Activated naive CD8-positive, alpha-beta T cell (primary cell): ENCODE measurements around the gene ZNF132.
A peak's percentile ranks its signal among the peaks of the same experiment; 100 is the strongest.

Experiments used
- H3K27ac Mint-ChIP-seq: one replicate; pipeline ENCODE4 v1.8.0; 2021; ENCODE audit warnings: mixed read lengths
- H3K27me3 Mint-ChIP-seq: one replicate; pipeline ENCODE4 v1.8.0; 2021; ENCODE audit warnings: mixed read lengths
- H3K36me3 Mint-ChIP-seq: one replicate; pipeline ENCODE4 v1.8.0; 2021; ENCODE audit warnings: mixed read lengths
- H3K4me1 Mint-ChIP-seq: one replicate; pipeline ENCODE4 v1.8.0; 2021; ENCODE audit warnings: low read depth, mixed read lengths
- H3K4me3 Mint-ChIP-seq: one replicate; pipeline ENCODE4 v1.8.0; 2021; ENCODE audit warnings: mild to moderate bottlenecking, mixed read lengths
- H3K9me3 Mint-ChIP-seq: one replicate; pipeline ENCODE4 v1.8.0; 2021; ENCODE audit warnings: low read depth, mixed read lengths

The ZNF132 gene

GRCh38 chr19:58392945-58393724 is 46.8 kb downstream of the ZNF132 start:
- H3K9me3 Mint-ChIP-seq, result no peaks in the 10 kb centered on the region
- peaks cover 20% of the 10 kb centered on the region for H3K36me3 Mint-ChIP-seq
- H3K4me3 Mint-ChIP-seq, result peak overlapping the region; percentile 7
- no peak overlapping the region for H3K27ac Mint-ChIP-seq
- peaks cover 38% of the 10 kb centered on the region for H3K4me1 Mint-ChIP-seq
- H3K27me3 Mint-ChIP-seq, result no peaks in the 10 kb centered on the region

- H3K4me3 Mint-ChIP-seq, result peak overlapping the region; percentile 97
- H3K27ac Mint-ChIP-seq, result peak overlapping the region; percentile 99
- peaks cover 20% of the 10 kb centered on the region for H3K36me3 Mint-ChIP-seq
- peaks cover 40% of the 10 kb centered on the region for H3K4me1 Mint-ChIP-seq
- H3K27me3 Mint-ChIP-seq, result no peaks in the 10 kb centered on the region
- no peaks in the 10 kb centered on the region for H3K9me3 Mint-ChIP-seq
These were observed 51.8 kb downstream of the ZNF132 start for GRCh38 chr19:58388175-58388526.

GRCh38 chr19:58387338-58388174 is 52.4 kb downstream of the ZNF132 start:
- Mint-ChIP-seq H3K4me3 (peak overlapping the region; percentile 97), H3K9me3 (no peaks in the 10 kb centered on the region), H3K27me3 (no peaks in the 10 kb centered on the region), H3K36me3 (peaks cover 16% of the 10 kb centered on the region), H3K27ac (peak overlapping the region; percentile 99), H3K4me1 (peaks cover 36% of the 10 kb centered on the region)

GRCh38 chr19:58386576-58387337 is 53.2 kb downstream of the ZNF132 start, which contains the start of gene RPS5:
Gene RPS5, plus strand, starts transcription at chr19:58387269. Its CDS starts 869 bp downstream, at chr19:58388138.
- Mint-ChIP-seq H3K36me3 (peaks cover 16% of the 10 kb centered on the region), H3K27ac (peak within 1 kb of the TSS; percentile 99), H3K4me1 (peaks cover 38% of the 10 kb centered on the region), H3K4me3 (peak within 1 kb of the TSS; percentile 97), H3K9me3 (no peaks in the 10 kb centered on the region), H3K27me3 (no peaks in the 10 kb centered on the region)

- Mint-ChIP-seq H3K4me1 (peaks cover 41% of the 10 kb centered on the region), H3K27me3 (no peaks in the 10 kb centered on the region), H3K27ac (peak overlapping the region; percentile 99), H3K4me3 (peak overlapping the region; percentile 97), H3K36me3 (peaks cover 16% of the 10 kb centered on the region), H3K9me3 (no peaks in the 10 kb centered on the region)
These were observed 53.9 kb downstream of the ZNF132 start for GRCh38 chr19:58385891-58386575.

- Mint-ChIP-seq H3K4me1 (peaks cover 35% of the 10 kb centered on the region), H3K9me3 (no peaks in the 10 kb centered on the region), H3K4me3 (peak overlapping the region; percentile 97), H3K36me3 (peaks cover 12% of the 10 kb centered on the region), H3K27me3 (no peaks in the 10 kb centered on the region), H3K27ac (peak overlapping the region; percentile 99)
These were observed 54.6 kb downstream of the ZNF132 start for GRCh38 chr19:58385313-58385890.

- no peaks in the 10 kb centered on the region for H3K27me3 Mint-ChIP-seq
- H3K36me3 Mint-ChIP-seq, result peaks cover 3% of the 10 kb centered on the region
- peak overlapping the region; percentile 41 for H3K27ac Mint-ChIP-seq
- H3K4me1 Mint-ChIP-seq, result peaks cover 31% of the 10 kb centered on the region
- H3K9me3 Mint-ChIP-seq, result no peaks in the 10 kb centered on the region
- peak overlapping the region; percentile 52 for H3K4me3 Mint-ChIP-seq
These were observed 56.9 kb downstream of the ZNF132 start for GRCh38 chr19:58382997-58383603.
